ENCODE measurements around the gene NANOS3.

NANOS3 gene

GRCh38 chr19:13841962-13842290 lies 35.0 kb upstream of the NANOS3 start:
- no peak for DNase-seq (ENCODE audit: low spot score)
- Histone ChIP-seq H2BK120ac (ENCODE audit: low read depth, low read length) (no peak overlapping the region), H3K9ac (ENCODE audit: low read depth, low read length, poor library complexity) (no peak overlapping the region), H4K91ac (ENCODE audit: low read depth, low read length, poor library complexity) (no peak overlapping the region), H3K9me3 (replicated peaks in 1 of 2; ENCODE audit: control insufficient read depth in 2 of 2, insufficient read depth in 1 of 2, low read depth in 1 of 2, low read length in 2 of 2) (no peaks in the 10 kb centered on the region), H3K27me3 (ENCODE audit: control insufficient read depth in 3 of 3, insufficient read depth in 3 of 3, low read depth in 1 of 3, low read length in 3 of 3) (peaks cover 0 to 8% (median 0%) of the 10 kb centered on the region in 3 experiments), H3K14ac (ENCODE audit: low read length) (no peak overlapping the region), H2BK15ac (ENCODE audit: low read length) (peak overlapping the region; percentile 98), H3K4me3 (ENCODE audit: low read length in 2 of 2) (peak overlapping the region; percentile 66 to 93), H3K4me1 (ENCODE audit: control insufficient read depth in 2 of 2, insufficient read depth in 1 of 2, low read depth in 1 of 2, low read length in 2 of 2) (peaks cover 30 to 35% of the 10 kb centered on the region in 2 donors), H2BK5ac (ENCODE audit: low read length) (peak overlapping the region; percentile 24), H2AFZ (ENCODE audit: low read length) (peak overlapping the region; percentile 85), H3K36me3 (replicated peaks in 1 of 2; ENCODE audit: control insufficient read depth in 2 of 2, insufficient read depth in 2 of 2, low read length in 2 of 2) (no peaks in the 10 kb centered on the region), H3K4me2 (ENCODE audit: insufficient read depth, low read length, poor library complexity, severe bottlenecking) (peak overlapping the region; percentile 80), H2AK5ac (ENCODE audit: low read depth, low read length) (peak overlapping the region; percentile 98), H3K18ac (ENCODE audit: low read length) (peak overlapping the region; percentile 99), H3K23ac (ENCODE audit: low read depth, low read length, poor library complexity) (peak overlapping the region; percentile 73), H3K27ac (replicated peaks; ENCODE audit: low read length) (no peak overlapping the region), H4K8ac (ENCODE audit: low read depth, low read length) (no peak overlapping the region), H3K79me1 (ENCODE audit: low read depth, low read length) (peaks cover 13% of the 10 kb centered on the region), H3K4ac (ENCODE audit: low read length) (no peak overlapping the region), H2BK12ac (ENCODE audit: low read length) (peak overlapping the region; percentile 94)
- WGBS, 2 donors (ENCODE audit: extremely low coverage in 2 of 2, insufficient read length in 2 of 2, insufficient replicate concordance in 1 of 2): no CpG with 5 or more reads among the region's 11 CpGs

GRCh38 chr19:13842291-13843103 lies 34.4 kb upstream of the NANOS3 start:
- H3K4me1 ChIP-seq (ENCODE audit: control insufficient read depth in 2 of 2, insufficient read depth in 1 of 2, low read depth in 1 of 2, low read length in 2 of 2): peaks cover 31 to 36% of the 10 kb centered on the region in 2 donors
- peaks cover 0 to 8% (median 0%) of the 10 kb centered on the region in 3 experiments for H3K27me3 ChIP-seq (ENCODE audit: control insufficient read depth in 3 of 3, insufficient read depth in 3 of 3, low read depth in 1 of 3, low read length in 3 of 3)
- no peak overlapping the region for H2BK120ac ChIP-seq (ENCODE audit: low read depth, low read length)
- no peaks in the 10 kb centered on the region for H3K36me3 ChIP-seq (replicated peaks in 1 of 2; ENCODE audit: control insufficient read depth in 2 of 2, insufficient read depth in 2 of 2, low read length in 2 of 2)
- peak overlapping the region; percentile 17 for H3K14ac ChIP-seq (ENCODE audit: low read length)
- WGBS, 2 donors (ENCODE audit: extremely low coverage in 2 of 2, insufficient read length in 2 of 2, insufficient replicate concordance in 1 of 2): no CpG with 5 or more reads among the region's 95 CpGs
- no peak overlapping the region for H3K27ac ChIP-seq (replicated peaks; ENCODE audit: low read length)
- peak overlapping the region; percentile 99 for H3K18ac ChIP-seq (ENCODE audit: low read length)
- H2AK5ac ChIP-seq (ENCODE audit: low read depth, low read length): peak overlapping the region; percentile 98
- peak overlapping the region; percentile 77 for H3K9ac ChIP-seq (ENCODE audit: low read depth, low read length, poor library complexity)
- peaks cover 13% of the 10 kb centered on the region for H3K79me1 ChIP-seq (ENCODE audit: low read depth, low read length)
- no peak for DNase-seq (ENCODE audit: low spot score)
- peak overlapping the region; percentile 98 for H2BK15ac ChIP-seq (ENCODE audit: low read length)
- H3K4me2 ChIP-seq (ENCODE audit: insufficient read depth, low read length, poor library complexity, severe bottlenecking): peak overlapping the region; percentile 80
- no peak overlapping the region for H2BK12ac ChIP-seq (ENCODE audit: low read length)
- H2AFZ ChIP-seq (ENCODE audit: low read length): peak overlapping the region; percentile 85
- H3K9me3 ChIP-seq (replicated peaks in 1 of 2; ENCODE audit: control insufficient read depth in 2 of 2, insufficient read depth in 1 of 2, low read depth in 1 of 2, low read length in 2 of 2): no peaks in the 10 kb centered on the region
- H4K8ac ChIP-seq (ENCODE audit: low read depth, low read length): peak overlapping the region; percentile 43
- H3K4me3 ChIP-seq (ENCODE audit: low read length in 2 of 2): peak overlapping the region; percentile 66 to 93
- peak overlapping the region; percentile 53 for H2BK5ac ChIP-seq (ENCODE audit: low read length)
- peak overlapping the region; percentile 66 for H3K4ac ChIP-seq (ENCODE audit: low read length)
- H4K91ac ChIP-seq (ENCODE audit: low read depth, low read length, poor library complexity): peak overlapping the region; percentile 72
- peak overlapping the region; percentile 73 for H3K23ac ChIP-seq (ENCODE audit: low read depth, low read length, poor library complexity)

DNA sequence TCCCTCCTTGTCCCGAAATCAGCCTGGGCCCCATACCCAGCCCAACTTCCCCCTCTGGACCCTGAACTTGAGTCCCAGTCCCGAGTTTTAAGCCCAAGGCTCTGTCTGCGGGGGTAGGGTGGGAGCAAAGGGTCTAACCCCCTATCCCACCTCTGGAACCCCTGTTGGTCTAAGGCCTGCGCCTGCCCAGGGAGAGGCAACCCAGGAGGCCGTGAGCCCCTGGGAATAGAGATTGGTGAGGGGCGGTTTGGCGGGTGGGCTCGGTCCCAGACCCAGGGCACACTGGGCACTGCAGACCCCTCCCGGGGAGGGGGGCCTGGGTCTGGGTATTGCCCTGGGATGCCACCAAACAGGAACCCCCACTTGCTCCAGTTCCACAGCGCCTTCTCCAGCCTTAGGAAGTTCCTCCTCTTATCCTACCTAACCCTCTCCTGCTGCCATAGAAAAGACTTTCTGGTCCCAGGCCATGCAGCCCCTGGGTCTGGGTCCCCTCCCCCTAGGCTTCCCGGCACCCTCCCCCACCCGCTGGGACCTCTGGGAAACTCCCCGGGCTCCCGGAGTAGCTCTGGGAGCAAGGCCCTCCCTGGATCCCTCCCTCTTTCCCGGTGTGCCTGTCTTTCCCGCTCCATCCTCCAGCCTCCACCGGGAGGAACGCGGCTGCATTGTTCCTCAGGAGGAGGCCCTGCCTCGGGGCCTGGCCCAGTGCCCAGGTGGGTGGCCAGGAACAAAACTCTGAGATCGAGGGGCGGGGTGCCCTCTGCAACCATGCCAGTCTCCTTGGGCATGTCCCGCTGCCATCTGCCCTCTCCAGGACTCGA lies 33.6 kb upstream of the NANOS3 start:
- peak overlapping the region; percentile 99 for H2BK15ac ChIP-seq (ENCODE audit: low read length)
- peak overlapping the region; percentile 38 for H3K14ac ChIP-seq (ENCODE audit: low read length)
- peaks cover 34 to 38% of the 10 kb centered on the region in 2 donors for H3K4me1 ChIP-seq (ENCODE audit: control insufficient read depth in 2 of 2, insufficient read depth in 1 of 2, low read depth in 1 of 2, low read length in 2 of 2)

More for the DNA sequence above, 33.6 kb upstream of the NANOS3 start:
- no peak overlapping the region for H4K8ac ChIP-seq (ENCODE audit: low read depth, low read length)
- H3K18ac ChIP-seq (ENCODE audit: low read length): peak overlapping the region; percentile 93
- no peak for DNase-seq (ENCODE audit: low spot score)
- peak overlapping the region; percentile 53 for H2BK5ac ChIP-seq (ENCODE audit: low read length)
- H2AK5ac ChIP-seq (ENCODE audit: low read depth, low read length): peak overlapping the region; percentile 98
- WGBS, 2 donors (ENCODE audit: extremely low coverage in 2 of 2, insufficient read length in 2 of 2, insufficient replicate concordance in 1 of 2): no CpG with 5 or more reads among the region's 24 CpGs
- peak overlapping the region; percentile 66 to 93 for H3K4me3 ChIP-seq (ENCODE audit: low read length in 2 of 2)
- peak overlapping the region; percentile 99 for H2BK12ac ChIP-seq (ENCODE audit: low read length)
- H3K9ac ChIP-seq (ENCODE audit: low read depth, low read length, poor library complexity): peak overlapping the region; percentile 60
- peaks cover 13% of the 10 kb centered on the region for H3K79me1 ChIP-seq (ENCODE audit: low read depth, low read length)
- peak overlapping the region; percentile 80 for H3K4me2 ChIP-seq (ENCODE audit: insufficient read depth, low read length, poor library complexity, severe bottlenecking)
- H3K23ac ChIP-seq (ENCODE audit: low read depth, low read length, poor library complexity): peak overlapping the region; percentile 85
- H3K27me3 ChIP-seq (ENCODE audit: control insufficient read depth in 3 of 3, insufficient read depth in 3 of 3, low read depth in 1 of 3, low read length in 3 of 3): peaks cover 0 to 8% (median 0%) of the 10 kb centered on the region in 3 experiments
- H3K27ac ChIP-seq (replicated peaks; ENCODE audit: low read length): no peak overlapping the region
- H2AFZ ChIP-seq (ENCODE audit: low read length): peak overlapping the region; percentile 85
- peak overlapping the region; percentile 66 for H3K4ac ChIP-seq (ENCODE audit: low read length)
- peak overlapping the region; percentile 98 for H2BK120ac ChIP-seq (ENCODE audit: low read depth, low read length)
- no peaks in the 10 kb centered on the region for H3K9me3 ChIP-seq (replicated peaks in 1 of 2; ENCODE audit: control insufficient read depth in 2 of 2, insufficient read depth in 1 of 2, low read depth in 1 of 2, low read length in 2 of 2)
- no peaks in the 10 kb centered on the region for H3K36me3 ChIP-seq (replicated peaks in 1 of 2; ENCODE audit: control insufficient read depth in 2 of 2, insufficient read depth in 2 of 2, low read length in 2 of 2)
- peak overlapping the region; percentile 72 for H4K91ac ChIP-seq (ENCODE audit: low read depth, low read length, poor library complexity)

All from neuronal stem cell (in vitro differentiated cells).